Activated CD4-positive, alpha-beta T cell treated with anti-CD3 and anti-CD28 coated beads for 48 hours (primary cell): ENCODE results near the gene CACNA1C.

Source experiments
- DNase-seq: peaks from one replicate; pipeline ENCODE4 v3.0.0-alpha.2; 2020

CACNA1C gene

DNA sequence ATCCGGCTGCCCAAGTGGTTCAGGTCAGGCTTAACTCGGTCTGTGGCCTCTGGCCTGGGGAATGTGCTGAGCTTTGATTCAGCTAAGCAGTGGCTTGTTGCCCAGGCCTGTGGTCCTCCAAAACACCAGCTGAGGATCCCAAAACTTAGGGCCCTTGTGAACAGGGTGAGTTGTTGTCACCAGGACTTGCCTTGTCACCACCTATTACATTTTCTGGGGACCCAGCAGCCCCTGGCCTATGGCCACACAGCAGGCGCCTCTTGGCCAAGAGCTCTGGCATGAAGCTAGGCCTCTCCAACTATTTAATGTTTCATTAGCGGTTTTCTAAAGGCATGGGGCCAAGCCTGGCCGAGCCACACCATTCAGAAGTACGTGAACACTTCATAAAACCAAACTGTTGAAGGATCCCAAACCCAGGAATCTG, 343.7 kb downstream of the CACNA1C start:
- DNase-seq: no peak

DNA sequence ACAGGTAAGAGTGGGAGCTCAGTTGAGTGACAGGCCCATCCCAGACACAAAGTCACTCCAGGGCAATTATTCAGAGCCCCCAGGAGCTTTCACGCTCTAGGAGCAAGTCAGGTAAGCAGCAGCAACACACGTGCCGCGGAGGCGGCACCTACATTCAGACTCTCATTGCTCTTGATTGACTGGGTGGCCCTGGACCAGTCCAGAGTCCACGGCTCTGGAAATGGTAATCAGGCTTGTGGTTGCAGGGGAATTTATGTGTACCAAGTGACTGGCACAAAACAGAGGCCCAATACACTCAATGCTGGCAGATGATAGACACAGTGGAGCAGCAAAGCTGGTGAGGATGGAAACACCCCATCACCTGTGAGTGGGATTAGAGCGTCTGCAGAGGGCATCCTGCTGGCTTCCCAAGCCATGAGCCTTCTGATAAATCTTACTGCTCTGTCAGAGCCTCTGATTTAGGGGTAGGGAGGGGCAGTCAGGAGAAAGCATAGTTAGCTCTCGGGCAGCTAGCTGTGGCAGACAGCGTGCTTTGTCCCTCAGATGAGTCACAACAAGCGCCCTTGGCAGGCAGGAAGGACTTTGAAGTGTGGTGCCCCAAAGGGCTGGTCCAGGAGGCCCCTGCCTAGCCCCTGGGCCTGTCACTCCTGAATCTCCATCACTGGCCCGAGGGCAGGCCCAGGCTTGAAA, 344.7 kb downstream of the CACNA1C start:
- no peak for DNase-seq

DNA sequence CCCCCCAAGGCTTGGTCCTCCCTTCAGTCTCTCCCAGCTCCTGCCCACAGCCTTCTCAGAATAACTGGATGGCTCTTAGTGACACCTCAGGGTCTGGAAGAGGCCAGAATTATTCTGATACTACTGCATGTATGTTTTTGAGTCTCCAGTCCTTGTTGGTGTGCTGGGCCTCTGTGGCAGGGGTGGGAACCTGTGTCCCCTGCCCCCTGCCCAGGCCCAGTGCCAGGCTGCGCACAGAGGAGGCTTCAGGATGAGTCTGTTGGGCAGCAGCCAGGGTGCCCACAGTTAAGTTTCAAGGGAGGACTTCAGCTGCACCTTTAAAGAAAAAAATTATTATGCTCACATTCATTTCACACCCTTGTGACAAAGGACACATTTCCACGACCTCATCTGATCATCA, 348.3 kb downstream of the CACNA1C start:
- no peak for DNase-seq

DNA sequence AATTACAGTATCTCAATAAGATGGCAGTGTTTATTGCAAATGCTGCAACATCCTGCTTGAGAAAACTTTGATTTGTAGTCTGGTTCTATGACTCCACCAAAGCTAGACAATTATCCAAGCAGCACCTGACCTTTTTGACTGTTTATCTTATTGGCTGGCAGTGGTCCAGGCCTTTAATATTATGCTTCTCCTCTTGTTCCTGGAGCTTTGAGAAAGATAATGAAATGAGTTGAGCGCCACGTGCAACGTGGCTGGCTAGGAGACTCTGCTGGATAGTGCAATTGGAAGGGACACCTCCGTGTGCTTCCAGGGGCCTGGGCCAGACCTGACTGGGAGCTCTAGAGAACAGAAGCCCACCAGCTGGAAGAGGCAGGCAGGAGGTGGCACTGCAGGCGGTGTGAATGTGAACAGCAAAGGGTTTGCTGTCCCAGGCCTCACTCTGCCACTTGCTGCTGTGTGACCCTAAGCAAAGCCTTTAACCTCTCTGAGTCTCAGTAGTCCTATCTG, 349.3 kb downstream of the CACNA1C start:
- no peak for DNase-seq

DNA sequence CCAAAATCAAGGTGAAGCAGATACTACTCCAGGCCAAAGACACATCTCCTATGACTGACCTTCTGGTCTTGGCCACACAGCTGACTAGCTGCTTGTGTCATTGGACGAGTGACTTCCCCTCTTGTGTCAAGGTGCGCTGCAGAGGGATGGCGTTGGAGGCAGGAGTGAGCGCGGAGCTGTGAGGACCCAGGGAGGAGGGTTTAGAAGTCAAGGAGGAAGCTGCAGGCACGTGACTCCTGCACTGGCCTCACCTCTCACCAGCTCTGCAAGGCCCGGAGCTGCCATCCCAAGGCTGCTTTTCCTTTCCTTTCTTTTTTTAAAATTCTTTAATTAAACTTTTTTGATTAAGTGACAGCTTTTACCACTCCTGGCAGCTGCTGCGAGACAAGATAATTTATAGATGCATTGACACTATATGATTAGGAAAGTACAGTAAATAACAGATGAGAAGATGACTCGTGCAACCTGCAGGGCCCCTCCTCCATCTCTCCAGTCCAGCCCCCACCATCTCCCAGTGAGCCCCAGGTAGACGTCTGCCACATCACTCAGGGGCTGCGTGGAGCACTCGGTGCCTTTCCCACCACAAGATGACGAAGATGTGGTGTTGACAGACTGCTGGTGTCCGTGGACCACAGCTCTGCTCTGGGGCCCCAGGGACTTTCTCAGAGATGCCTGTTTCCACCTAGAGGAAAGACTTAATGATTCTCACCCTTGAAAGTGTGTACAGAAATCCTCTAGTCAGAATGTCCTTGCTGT, 350.6 kb downstream of the CACNA1C start:
- no peak for DNase-seq

DNA sequence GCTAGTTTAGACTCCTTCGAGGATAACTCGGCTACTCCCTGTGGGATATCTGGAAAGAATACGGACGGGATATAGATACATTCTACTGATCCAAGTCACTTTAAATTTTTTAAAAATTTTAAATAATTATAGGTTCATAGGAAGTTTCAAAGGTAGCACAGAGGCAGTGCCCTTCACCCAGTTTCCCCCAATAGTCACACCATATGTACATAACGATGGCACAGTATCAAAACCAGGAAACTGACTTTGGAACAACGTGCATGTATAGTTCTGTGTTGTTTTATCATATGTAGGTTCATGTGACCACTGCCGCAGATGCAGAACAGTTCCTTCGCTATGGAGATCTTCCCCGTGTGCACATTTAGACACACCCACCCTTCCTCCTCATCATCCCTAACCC, 352.3 kb downstream of the CACNA1C start:
- no peak for DNase-seq

DNA sequence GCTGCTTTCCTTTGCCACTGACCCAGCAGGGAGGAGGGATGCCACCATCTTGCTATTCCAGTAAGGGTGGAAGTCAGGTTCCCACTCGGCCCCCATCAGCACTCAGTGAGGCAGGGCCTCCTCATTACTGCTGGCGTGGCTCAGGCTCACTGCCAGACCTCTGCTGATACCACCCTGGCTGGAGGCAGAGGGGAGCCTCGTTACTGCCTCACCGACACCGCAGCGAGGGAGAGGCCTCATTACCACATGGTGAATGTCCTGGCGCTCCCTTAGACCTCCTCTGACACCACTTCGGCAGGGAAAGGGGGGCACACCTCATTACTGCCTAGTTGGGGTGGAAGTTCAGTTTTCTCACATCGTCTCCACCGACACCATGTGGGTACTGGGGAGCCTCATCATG, 354.1 kb downstream of the CACNA1C start:
- no peak for DNase-seq

DNA sequence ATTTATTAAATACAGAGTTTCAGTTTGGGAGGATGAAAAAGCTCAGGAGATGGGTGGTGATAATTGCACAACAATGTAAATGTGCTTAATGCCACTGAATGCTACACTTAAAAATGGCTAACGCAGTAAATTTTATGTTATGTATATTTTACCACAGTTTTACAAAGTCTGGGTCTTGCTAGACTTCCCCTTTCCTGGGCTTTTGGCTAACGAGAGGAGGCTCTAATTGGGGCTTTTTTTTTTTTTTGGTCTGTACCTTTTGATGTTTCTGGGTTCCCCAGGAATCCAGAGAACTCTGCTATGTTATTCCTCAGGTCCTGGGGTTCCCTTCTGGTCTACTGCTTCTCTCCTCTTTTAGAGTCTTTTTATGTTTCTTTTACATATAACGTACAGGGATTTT, 355.5 kb downstream of the CACNA1C start:
- no peak for DNase-seq

DNA sequence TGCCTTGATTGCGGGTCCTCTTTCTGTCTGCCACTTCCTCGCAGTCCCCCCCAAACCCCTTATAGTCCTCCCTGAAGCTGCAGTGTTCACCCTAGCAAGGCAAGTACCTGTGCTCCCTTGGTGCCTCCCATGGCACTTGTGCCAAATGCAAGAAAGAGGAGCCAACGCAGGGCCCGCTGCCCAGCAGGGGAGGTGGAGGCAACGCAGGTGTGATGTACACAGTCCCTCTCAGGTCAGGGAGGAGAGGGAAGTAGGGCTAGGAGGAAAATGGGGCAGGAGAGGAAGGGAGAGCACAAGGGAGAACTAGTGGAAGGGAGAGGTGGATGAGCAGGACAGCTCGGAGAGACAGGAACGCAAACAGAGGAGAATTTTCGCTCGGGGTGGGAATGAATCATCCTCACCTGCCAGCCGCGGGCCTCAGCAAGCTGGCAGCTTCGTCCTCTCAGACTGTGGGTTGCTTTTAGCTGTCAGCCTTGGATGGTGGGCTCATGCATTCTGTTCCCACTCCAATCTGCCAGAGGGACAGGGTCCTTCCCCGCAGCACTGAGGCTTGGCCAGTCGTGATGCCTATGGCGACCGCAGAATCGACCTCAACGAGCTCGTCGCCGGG, 357.0 kb downstream of the CACNA1C start:
- DNase-seq: no peak

DNA sequence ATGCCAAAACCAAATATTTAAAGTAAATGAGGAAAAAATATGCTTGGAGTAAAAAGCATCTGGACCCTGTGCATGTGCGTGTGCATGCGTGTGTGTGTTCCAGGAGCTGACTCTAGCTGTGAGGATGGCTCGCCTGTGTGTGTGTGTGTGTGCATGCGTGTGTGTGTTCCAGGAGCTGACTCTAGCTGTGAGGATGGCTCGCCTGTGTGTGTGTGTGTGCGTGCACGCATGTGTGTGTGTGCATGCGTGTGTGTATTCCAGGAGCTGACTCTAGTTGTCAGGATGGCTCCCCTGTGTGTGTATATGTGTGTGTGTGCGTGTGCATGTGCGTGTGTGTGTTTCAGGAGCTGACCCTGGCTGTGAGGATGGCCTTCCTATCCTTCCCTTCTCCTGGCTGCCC, 357.7 kb downstream of the CACNA1C start:
- DNase-seq: no peak

DNA sequence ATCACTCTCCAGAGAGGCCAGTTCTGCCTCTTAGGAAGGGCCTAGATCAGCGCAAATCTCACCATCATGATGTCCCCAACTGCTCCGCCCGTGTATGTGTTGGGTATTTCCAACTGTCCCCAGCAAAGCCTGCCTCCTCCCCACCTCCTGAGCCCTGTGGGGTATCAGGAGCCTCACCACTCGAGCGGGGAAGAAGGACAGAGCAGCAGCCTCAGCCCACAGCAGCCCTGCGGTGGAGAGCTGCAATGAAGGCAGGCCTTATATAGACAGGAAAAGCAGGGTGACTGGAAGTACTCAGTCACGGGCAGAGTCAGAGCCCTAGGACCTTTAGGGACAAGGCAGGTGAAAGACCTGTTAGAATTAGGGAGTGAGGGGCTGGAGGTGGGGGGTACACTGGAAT, 358.2 kb downstream of the CACNA1C start:
- no peak for DNase-seq

DNA sequence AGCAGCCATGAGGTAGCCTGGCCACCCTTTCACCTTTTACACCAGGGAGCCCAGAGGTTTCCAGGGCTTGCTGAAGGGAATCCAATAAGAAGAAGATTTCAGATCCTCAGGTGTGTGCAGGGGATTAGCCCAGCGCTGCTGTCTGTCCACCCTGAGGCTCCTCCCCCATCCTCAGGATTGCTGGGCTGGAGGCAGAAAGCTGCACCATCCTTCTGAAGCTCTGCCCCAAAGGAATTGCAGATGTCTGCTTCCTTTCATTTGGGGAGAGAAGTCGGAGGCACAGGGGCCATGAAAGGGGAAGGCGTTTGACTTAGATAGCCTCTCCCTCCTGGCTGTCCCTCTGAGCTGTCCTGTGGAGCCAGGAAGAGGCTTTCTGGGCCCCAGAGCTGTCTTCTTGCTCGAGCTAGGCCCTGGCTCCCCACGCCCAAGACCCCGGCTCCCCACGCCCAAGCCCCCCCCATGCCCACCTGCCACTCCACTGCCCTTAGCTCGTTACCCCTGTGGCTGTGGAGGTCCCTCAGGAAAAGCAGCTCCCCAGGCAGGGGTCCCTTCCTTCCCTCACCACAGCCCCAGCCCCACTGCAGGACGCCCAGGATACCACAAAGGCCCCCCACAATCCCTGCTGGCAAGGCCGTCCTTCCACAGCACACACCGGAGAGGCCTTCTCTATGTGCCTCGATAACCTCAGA, 359.0 kb downstream of the CACNA1C start:
- no peak for DNase-seq

DNA sequence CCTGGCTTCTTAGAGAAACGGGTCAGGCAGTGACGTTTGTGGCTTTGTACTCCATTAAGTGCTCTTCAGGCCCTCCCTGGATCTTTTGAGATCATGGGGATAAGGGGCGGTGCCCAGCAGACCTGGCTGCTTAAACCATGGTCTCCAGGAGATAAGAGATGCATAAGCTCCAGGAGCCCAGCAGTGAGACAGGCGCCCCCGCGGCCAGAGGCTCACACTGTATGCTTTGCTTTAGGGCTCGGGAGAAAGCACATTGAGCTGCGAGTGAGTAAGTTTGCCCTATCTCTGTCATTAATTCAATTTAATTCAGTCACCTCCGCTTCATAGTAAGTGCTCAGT, 359.5 kb downstream of the CACNA1C start:
- DNase-seq: no peak

DNA sequence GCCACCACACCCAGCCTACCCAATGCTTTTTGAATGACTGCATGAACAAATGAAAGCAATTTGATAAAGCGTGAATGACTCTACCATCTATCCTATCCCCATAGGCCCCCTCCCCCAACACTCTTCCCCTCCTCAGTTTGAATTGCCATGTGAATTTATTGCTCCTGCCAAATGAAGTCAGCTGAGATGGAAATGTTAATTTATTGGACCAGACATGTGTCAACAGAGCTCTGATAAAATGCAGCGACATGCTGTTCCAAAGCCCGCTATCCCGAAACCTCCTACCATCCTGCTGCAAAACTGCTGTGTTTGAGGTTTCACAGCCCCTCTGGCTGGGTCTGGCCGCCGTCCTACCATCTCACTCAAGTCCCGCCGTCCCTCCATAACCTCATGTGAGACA, 360.5 kb downstream of the CACNA1C start:
- DNase-seq: no peak

DNA sequence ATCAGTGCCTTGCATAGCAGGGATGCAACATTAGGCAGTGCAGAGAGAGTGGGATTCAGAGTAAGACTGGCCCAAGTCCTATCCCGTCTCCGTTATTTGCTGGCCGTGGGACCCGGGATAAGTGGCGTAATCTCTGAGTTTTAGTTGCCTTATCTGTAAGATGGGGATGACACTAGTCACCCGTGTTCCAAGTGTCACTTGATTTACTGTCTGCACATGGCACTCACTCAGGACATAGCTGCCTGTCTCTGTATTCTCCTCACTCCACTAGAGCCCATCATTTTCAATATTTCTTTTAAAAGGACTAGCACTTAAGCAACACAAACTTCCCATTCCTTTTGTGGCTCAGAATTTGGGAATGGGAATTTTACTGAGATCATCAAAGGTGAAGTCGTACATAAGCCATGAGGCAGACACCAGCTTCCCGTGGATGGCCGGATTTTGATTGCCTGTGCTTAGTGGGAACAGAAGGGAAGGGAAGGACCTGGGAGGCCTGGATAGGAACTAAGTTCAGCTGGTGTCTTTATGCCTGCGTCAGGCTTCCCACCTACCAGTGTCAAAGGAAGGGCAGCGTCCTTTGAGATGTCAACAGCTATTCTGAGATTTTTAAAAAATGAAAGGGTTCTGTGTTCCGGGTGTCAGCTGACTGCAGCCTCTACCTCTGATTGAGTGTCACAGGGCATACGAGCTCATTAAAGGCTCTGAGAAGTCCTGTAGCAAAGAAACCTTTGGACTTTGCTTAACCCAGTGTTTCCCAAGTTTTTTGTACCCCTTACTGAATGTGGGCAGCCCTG, 361.4 kb downstream of the CACNA1C start:
- no peak for DNase-seq

DNA sequence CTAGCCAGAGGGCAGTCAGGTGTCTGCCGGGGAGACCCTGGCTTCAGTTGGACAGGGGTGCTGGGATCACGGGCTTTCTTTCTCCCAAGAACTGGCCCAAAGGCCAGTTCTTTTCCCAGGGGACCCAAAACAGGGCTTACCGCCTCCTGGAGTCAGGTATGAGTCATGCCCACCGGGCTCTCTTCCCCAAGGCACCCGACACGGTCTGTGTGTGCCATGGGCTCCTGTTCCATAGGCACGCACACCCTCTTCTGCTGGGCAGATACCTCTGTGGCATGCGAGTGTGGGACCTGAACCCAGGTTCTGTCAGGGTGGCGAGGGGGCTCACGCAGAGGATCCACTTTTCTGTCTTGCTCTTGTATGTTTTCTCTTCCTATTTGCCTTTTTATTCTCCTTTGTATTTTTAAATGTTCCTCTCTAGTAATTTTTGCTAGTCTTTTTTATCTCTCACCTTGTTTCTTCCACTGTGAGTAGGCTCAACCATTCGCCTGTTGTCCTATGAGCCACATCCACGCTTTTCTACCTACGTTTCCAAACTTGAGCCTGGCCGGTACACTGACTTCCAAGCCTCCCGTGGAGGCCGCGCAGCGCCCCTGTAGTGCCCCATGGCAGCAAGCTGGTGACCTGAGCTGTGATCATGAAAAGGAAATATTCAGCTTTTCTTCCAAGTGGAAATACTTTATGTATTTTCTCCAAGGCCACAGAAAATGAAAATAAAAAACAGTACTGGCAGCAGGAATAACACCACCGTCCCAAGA, 362.2 kb downstream of the CACNA1C start:
- no peak for DNase-seq

DNA sequence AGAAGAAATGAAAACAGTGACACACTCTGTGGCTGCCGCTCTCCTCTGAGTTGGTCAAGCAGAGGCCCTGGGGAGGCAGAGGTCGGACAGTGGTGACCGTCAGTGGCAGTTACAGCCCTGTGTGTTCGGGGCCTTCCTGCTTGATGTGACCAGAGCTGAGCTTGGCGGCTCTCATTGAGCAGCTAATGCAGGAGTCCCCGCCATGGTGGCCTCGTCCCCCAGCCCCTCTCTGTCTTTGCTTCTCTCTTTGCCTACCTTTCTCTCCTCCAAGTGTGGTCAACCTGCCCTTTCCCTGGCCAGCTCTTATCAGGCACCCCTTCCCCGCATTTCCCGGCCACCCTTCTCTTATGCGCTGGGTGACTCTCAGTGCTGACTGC, 362.8 kb downstream of the CACNA1C start:
- DNase-seq: no peak

DNA sequence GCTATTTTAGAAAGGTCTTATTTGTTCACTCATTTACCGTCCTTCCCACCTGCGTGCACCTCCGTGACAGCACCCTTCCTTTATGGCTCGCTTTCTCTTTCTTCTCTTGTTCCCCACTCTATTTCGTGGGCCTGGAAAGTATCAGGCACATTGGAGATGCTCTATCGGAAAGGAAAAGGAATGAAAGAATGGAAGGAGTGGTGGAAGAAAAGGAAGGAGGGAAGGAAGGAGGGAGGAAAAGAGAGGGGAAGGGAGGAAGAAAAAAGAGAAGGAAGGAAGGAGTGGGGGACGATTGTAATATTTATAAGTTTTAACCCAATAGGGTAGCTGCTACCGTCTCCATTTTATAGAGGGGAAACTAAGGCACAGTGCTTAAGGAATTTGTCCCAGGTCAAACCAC, 363.4 kb downstream of the CACNA1C start:
- DNase-seq: no peak

DNA sequence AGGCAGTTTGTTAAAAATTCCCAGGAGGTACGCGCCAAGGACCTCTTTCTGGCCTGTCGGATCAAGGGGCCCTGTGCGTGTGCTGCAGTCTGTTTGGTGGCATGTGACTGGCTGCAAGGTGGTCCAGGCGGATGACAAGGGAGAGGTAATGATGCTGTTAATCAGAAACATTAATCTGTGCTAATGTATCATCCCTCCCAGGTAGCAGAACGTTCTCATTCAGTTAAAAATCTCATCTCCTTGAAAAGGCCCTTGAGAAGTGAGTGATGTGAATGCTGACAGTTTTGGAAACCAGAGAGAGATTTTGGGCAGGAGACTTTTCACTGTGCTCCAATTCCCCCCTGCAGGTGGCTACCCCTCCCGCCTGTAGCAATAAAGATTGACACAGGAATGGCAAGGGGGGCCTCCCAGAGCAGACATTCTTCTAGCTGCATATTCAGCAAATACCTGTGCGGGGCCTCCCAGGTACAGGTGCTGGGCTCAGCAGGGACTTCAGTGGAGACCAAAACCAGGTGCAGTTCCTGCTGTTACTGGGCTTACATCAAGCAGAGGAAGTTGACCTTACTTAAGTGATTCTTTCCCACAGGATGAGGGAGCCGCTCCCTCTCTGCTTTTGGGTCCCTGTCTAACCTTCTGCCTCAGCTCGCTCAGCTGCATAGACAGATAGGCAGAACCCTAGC, 364.8 kb downstream of the CACNA1C start:
- DNase-seq: no peak

DNA sequence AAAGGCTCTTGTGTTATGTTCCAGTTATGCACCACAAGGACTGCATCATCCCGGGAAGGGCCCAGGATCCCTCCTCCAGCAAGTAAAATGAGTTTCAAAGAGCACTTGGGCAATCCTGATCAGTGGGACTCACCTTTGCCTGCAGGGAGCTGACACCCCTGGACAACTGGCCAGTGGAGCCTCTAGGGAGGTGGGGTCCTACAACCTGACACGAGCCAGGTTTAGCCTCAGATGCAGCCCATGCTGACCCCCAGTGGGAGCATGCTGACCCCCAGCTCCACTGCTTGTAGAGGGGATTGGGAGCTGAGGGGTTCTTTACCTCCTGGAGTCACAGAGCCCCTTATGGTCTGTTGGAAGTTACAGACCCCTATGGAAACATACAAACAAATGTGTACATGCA, 365.8 kb downstream of the CACNA1C start:
- DNase-seq: no peak

DNA sequence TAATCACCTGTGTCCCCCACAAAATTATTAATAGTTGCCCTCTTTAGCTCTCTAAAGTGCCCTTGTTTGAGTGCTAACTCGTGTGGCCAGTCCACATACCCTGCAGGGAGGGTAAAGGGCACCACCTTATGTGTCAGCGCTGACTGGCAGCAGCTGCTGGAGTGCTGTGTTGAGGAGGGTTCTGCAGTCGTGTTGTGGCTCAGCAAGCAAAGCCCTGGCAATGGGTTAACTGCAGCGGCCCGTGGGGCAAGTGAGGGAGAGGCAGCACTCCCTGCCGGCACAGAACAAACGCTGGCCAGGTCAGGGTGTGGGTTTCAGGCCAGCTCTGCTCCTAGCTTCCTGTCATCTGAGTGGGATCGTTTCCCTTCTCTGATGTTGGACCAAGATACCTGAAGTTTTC, 369.8 kb downstream of the CACNA1C start:
- DNase-seq: no peak
